NCI-H146 treated with DMSO at 0.1 percent for 48 hours (cell line): Measurements from ENCODE around the gene TMTC2.

Experiments used
- DNase-seq: peaks from one replicate; lab custom pipeline; 2025; ENCODE audit not compliant: unreplicated experiment; lab: John Stamatoyannopoulos, UW

The TMTC2 gene

GRCh38 chr12:82950356-82950755 lies 263.6 kb downstream of the TMTC2 start:
- no peak for DNase-seq

DNA sequence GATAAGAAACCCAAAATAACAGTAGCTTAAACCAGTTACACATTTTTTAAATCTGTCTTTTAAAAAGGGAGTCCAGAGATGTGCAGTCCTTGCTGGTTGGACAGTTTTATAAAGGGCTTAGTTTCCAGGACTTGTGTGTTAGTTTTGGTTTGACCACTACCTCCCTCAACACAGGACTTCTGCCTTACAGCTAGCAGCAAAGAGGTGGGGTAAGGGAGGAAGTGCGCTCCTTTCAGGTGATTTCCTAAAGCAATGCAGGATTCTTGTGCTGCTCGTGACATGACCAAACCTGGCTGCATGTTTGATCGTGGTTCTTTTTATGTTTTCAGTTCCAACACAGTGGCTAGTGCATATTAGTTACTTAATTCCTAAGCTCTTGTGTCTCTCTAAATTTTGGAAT lies 266.2 kb downstream of the TMTC2 start:
- DNase-seq = no peak

DNA sequence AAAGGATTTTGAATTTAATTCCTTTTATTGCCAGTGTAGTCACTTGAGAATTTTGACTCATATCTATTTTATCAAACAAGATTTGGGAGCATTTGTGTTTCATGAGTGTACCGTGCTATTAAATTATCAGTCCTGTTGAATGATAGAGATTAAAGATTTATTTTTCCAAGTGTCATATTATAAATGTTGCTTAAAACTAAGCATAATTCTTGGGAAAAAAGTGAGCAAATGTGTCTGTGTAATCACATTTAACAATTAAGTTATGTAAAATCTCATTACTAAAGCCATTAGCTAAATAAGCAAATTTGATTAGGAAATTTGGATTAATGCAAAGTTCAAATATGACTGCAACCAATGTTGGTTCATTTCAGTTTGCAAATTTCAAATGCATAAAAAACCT lies 266.7 kb downstream of the TMTC2 start:
- no peak for DNase-seq

DNA sequence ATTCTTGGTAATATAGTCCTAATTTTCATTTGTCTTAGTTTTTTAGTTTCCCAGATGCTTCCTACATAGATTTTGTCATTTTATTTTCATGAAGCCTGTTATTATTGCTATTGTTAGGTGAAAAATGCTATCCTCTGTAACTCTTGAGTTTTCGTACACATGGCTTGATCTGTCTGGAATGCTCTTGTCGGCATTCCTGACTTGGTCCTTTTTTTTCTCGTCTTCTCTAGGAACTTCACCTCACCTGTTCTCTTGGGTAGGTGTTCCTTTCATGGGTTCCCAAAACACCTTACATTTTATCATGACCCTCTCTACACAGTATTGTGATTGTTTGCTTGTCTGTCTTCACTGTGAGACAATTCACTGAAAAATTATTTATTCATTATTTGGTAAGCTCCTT lies 267.4 kb downstream of the TMTC2 start:
- no peak for DNase-seq

- DNase-seq = no peak
Measured at GRCh38 chr12:82954572-82954971, 267.9 kb downstream of the TMTC2 start.

- no peak for DNase-seq
Measured at GRCh38 chr12:82955043-82955442, 268.3 kb downstream of the TMTC2 start.

- no peak for DNase-seq
Measured at GRCh38 chr12:82958966-82959365, 272.3 kb downstream of the TMTC2 start.

DNA sequence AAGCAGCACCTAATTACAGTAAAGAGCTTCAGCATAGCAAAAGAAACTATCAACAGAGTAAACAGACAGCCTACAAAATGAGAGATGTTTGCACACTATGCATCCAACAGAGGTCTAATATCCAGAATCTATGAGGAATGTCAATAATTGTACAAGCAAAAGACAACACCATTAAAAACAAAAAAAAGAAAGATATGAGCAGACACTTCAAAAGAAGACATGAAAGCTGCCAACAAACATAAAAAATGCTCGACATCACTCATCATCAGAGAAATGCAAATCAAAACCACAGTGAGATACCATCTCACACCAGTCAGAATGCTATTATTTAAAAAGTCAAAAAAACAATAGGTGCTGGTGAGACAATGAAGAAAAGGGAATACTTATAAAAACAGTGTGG lies 273.1 kb downstream of the TMTC2 start:
- no peak for DNase-seq

GRCh38 chr12:82961835-82962234 lies 275.1 kb downstream of the TMTC2 start:
- DNase-seq = no peak

DNA sequence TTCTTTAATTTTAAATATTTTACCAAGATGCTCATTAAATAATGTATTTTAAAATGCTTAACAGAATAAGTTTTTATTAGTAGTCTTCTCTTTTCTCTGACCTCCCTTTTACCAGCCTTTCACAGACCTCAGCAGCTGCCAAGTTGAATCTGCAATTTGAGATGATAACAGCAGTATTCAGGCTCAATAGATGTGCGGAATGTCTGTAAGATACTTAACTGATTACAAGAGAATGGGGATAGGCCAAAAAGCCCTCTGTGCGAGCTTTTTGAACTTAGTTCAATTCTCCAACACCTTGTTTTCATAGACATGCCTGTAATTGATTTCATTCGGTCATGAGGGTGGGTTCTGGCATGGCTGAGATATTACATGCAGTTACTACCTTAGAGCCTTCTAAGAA lies 277.2 kb downstream of the TMTC2 start:
- no peak for DNase-seq

- peak; percentile 43 for DNase-seq
Measured at GRCh38 chr12:82964446-82964845, 277.7 kb downstream of the TMTC2 start.

DNA sequence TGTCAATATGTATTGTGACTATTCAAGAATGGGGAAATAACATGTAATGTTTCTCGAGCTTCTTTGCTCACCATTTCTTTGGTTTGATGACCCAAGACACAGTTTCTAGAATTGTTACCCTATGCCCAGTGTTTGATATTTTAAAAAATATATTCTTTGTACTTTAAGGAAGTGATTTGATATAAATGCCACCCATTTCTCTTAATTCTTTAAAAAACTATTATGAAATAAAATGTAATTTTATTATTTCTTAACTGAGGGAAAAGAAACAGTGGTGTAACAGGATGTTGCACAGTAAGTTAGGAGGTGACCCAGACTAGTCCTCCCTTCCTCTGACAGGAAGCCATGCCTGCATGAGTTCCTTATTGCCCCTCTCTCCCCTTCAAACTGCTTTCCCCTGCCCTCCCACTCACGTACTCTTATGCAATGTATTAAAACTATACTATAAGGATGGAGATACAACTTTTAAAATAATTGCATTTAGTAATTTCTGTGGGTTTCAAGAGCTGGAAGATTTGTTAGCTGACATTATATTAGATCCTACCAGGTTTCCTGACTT lies 279.4 kb downstream of the TMTC2 start:
- no peak for DNase-seq

- no peak for DNase-seq
Measured at GRCh38 chr12:82968631-82969367, 282.1 kb downstream of the TMTC2 start.

- DNase-seq = no peak
Measured at GRCh38 chr12:82970614-82971013, 283.9 kb downstream of the TMTC2 start.

- DNase-seq = no peak
Measured at GRCh38 chr12:82971584-82971983, 284.9 kb downstream of the TMTC2 start.

DNA sequence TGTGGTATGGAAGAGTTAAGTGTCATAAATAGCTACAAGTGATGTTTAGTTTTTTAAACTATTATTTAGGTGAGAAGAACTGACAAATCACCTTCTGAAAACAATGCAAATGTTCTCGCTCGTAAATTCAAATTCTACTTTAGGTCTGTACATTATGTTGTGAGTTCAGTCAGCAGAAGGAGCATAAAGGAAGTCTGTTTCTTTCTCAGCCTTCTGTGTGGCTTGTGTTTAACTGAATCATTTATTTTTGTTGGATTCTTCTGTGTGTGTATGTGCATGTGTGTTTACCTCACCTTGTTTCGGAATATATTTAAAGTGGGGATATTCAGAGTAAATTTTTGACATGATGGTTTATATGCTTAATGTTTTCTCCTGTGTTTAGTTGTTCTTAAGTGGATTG lies 285.9 kb downstream of the TMTC2 start:
- DNase-seq = no peak

DNA sequence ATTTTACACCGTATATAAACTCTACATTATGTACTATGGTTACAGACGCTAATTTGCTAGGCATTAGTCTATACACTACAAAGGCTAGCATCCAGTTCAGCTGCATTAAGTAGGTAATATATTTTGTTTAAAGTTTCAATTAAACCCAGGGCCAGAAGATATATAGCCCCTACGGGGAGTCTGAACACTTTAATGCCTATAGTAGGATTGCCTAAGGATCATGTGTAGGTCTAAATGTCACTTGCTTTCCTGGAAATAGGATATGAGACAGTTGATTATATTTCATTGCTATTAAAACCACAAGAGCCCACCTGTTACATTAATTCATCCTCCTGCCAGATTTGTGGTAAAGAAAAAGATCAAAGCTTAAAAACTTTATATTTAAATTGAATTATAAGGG lies 286.9 kb downstream of the TMTC2 start:
- DNase-seq = no peak

- no peak for DNase-seq
Measured at GRCh38 chr12:82981150-82981549, 294.4 kb downstream of the TMTC2 start.

GRCh38 chr12:82994117-82994516 lies 307.4 kb downstream of the TMTC2 start:
- DNase-seq = no peak

GRCh38 chr12:82996168-82996812 lies 309.6 kb downstream of the TMTC2 start:
- DNase-seq = peak; percentile 92

- no peak for DNase-seq
Measured at GRCh38 chr12:82998509-82998908, 311.8 kb downstream of the TMTC2 start.

- DNase-seq = no peak
Measured at GRCh38 chr12:83003026-83003425, 316.3 kb downstream of the TMTC2 start.
